AG04450 (cell line): ENCODE results near the gene LRIG1. TPM values are rescaled to one million over a fixed set of nuclear protein-coding genes. Genes with fewer than 3 reads are reported as not detected.

ENCODE experiments used
- CTCF ChIA-PET: fragments of 300-600, 350-600 bp; formaldehyde crosslinking; extraction: SDS; loops from one replicate; lab custom pipeline; 2022; ENCODE audit warnings: antibody characterized with exemption, inconsistent platforms; lab: Charles Lee
- POLR2A ChIA-PET: fragments of 350-600 bp; formaldehyde crosslinking; extraction: SDS; loops from one replicate; lab custom pipeline; 2021; ENCODE audit warnings: antibody characterized with exemption, inconsistent platforms; lab: Yijun Ruan, JAX
- DNase-seq: peaks from one replicate; pipeline ENCODE4 v3.0.0-alpha.2; 2011; ENCODE audit warnings: low read depth, low spot score
- H3K27ac ChIP-seq: one replicate; pipeline ENCODE4 v1.5.1; 2012; ENCODE audit warnings: low read depth, low read length, control low read depth
- H3K27me3 ChIP-seq: one replicate; pipeline ENCODE4 v1.6.0; 2012; ENCODE audit warnings: low read length; ENCODE audit not compliant: control insufficient read depth, insufficient read depth
- H3K4me3 ChIP-seq: 2 replicates; pipeline ENCODE4 v1.5.1; 2011; ENCODE audit warnings: mild to moderate bottlenecking, low read depth, low read length, control low read depth
- H3K9me3 ChIP-seq: 2 replicates; pipeline ENCODE4 v1.5.1; 2012; ENCODE audit warnings: low read length; ENCODE audit not compliant: control insufficient read depth, insufficient read depth
- CTCF ChIP-seq: IDR thresholded peaks from 2 replicates; pipeline ENCODE4 v1.5.1; 2011; ENCODE audit warnings: low read depth, low read length, control low read depth, inconsistent platforms
- polyA plus RNA-seq: library from polyadenylated mRNA; depleted of rRNA; stranded (reverse); fragments of >200 nt; gene quantifications from 2 replicates; pipeline ENCODE4 v1.2.3, GENCODE V29; 2011

LRIG1 gene
- polyA plus RNA-seq, 1 experiment, result 68.3 TPM

DNA sequence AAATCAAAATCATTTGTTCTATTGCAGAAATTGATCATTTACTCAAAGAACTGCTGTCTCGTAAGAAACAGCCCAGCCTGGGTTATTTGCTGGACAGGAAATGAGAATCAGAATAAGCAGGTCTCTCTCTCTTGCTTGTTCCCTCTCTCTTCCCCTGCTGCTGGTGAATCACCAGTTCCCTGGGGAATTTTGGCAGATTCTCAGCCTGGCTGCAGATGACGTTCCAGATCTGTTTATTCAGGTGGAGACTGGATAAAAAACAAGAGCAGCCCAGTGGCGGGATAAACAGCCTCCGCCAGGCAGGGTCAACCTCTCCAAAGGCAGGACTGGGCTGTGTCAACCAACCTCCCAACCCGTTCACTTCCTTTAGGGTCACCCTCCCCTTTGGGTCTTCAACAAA, 72.1 kb downstream of the LRIG1 start:
- Histone ChIP-seq H3K27me3 (no peaks in the 10 kb centered on the region), H3K4me3 (no peak overlapping the region), H3K9me3 (no peaks in the 10 kb centered on the region; the same call in 1 of the 2 replicates), H3K27ac (peak overlapping the region; percentile 96)
- ChIA-PET CTCF (interaction anchor here (0.6 to 2.7 kb wide), 4 partner anchors 10 to 407 kb away, joined by 3 to 16 read pairs (median 4); no protein-coding TSS in a partner anchor), POLR2A (interaction anchor here (0.6 to 1.1 kb wide), 2 partner anchors 14 to 40 kb away, joined by 3 read pairs; no protein-coding TSS in a partner anchor)
- peak; percentile 98 for DNase-seq
- TF ChIP-seq CTCF, result 0 out of 2 replicates have a peak, but pooled peaks have one; percentile 10

DNA sequence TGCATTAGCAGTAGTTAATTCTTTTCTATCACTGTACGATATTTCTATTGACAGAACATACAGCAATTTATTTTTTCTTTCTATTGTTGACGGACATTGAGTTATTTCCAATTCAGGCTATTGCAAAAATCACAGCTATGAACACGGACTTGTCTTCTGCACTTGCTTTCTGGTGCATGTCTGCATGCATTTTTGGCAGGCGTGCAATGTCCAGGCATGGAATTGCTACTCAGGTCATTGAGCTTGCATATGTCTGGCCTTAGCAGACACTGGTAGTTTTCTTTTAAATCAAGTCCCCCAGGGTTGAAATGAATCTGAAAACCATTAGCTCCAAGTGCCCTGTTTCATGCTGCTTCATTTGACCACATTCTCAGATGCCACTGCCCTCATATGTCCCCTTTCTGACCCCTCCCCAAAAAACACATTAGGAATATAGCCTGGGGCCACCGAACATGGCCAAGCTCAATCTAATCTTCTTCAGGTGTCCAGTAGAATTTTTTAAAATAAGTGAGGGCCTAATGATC, 72.8 kb downstream of the LRIG1 start:
- no peak for TF ChIP-seq CTCF
- Histone ChIP-seq H3K27me3 (no peaks in the 10 kb centered on the region), H3K4me3 (no peak overlapping the region), H3K9me3 (no peaks in the 10 kb centered on the region; the same call in 1 of the 2 replicates), H3K27ac (peak overlapping the region; percentile 96)
- CTCF ChIA-PET, result interaction anchor here (0.6 to 2.7 kb wide), 5 partner anchors 9 to 442 kb away, joined by 3 to 16 read pairs (median 3); no protein-coding TSS in a partner anchor
- no peak for DNase-seq
- POLR2A ChIA-PET, result interaction anchor here (1.1 kb wide), 1 partner anchor 14 kb away, joined by 3 read pairs; no protein-coding TSS in a partner anchor

- POLR2A ChIA-PET, result no interaction called here
- no peaks in the 10 kb centered on the region; the same call in 1 of the 2 replicates for H3K9me3 ChIP-seq
- CTCF ChIA-PET, result interaction anchor here (1.3 kb wide), 1 partner anchor 9 kb away, joined by 4 read pairs; no protein-coding TSS in a partner anchor
- no peak for DNase-seq
- TF ChIP-seq CTCF, result no peak
- H3K27ac ChIP-seq, result peak overlapping the region; percentile 41
- H3K4me3 ChIP-seq, result no peak overlapping the region
- H3K27me3 ChIP-seq, result no peaks in the 10 kb centered on the region
Observed at GRCh38 chr3:66427352-66427751, 73.5 kb downstream of the LRIG1 start.

- no peak for TF ChIP-seq CTCF
- no peaks in the 10 kb centered on the region for H3K27me3 ChIP-seq
- ChIA-PET POLR2A (no interaction called here), CTCF (interaction anchor here (2.8 kb wide), 1 partner anchor 18 kb away, joined by 9 read pairs; no protein-coding TSS in a partner anchor)
- H3K4me3 ChIP-seq, result no peak overlapping the region
- peaks cover 9% of the 10 kb centered on the region for H3K9me3 ChIP-seq
- no peak for DNase-seq
- H3K27ac ChIP-seq, result no peak overlapping the region
Observed at GRCh38 chr3:66426135-66426534, 74.7 kb downstream of the LRIG1 start.

DNA sequence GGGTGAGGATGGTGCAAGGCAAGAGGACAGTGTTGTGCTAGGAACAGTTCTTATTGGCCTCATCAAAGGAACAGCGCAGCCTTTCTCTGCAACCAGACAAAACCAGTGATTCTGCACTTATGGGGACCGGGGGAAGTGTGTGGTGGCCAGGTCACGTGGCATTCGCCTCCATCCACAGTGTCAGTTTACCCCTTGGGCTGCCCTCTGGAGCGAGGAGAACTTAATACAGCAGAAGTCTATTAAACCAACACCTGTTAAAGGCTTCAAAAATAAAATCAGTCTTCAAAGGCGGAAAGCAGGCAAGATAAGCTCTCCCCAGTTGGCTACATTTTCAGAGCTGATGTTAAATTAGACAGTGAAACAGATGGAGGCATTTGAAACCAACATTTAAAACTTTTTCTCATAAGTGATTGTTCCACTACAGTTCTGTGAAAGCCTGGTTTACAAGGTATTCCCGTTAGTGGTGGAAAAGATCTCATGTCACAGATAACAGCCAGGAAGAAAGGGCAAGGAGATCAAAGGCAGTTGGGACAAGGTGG, 75.2 kb downstream of the LRIG1 start:
- CTCF ChIA-PET, result interaction anchor here (2.8 kb wide), 1 partner anchor 18 kb away, joined by 9 read pairs; no protein-coding TSS in a partner anchor

More for the DNA sequence above, 75.2 kb downstream of the LRIG1 start:
- POLR2A ChIA-PET, result no interaction called here
- H3K27me3 ChIP-seq, result no peaks in the 10 kb centered on the region
- H3K9me3 ChIP-seq, result peaks cover 9% of the 10 kb centered on the region
- no peak for DNase-seq
- no peak overlapping the region for H3K27ac ChIP-seq
- no peak for TF ChIP-seq CTCF
- no peak overlapping the region for H3K4me3 ChIP-seq
